ENCODE data around the gene FGF3. TPM values are rescaled to one million over a fixed set of nuclear protein-coding genes. Genes with fewer than 3 reads are reported as not detected.

The FGF3 gene
- total RNA-seq, 1 donor from 2014 or later: not detected

DNA sequence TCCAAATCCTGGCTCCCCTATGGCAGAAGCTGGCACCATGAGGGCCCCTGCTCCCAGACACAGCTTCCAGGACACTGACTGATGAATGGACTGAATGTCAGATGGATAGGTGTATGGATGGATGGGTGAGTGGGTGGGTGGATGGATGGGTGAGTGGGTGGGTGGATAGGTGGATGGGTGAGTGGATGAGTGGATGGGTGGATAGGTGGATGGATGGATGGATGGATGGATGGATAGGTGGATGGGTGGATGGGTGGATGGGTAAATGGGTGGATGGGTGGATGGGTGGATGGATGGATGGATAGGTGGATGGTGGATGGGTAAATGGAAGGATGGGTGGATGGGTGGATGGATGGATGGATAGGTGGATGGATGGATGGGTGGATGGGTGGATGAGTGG lies 4.3 kb downstream of the FGF3 start:
- H3K4me1 ChIP-seq: no peaks in the 10 kb centered on the region
- no peaks in the 10 kb centered on the region for H3K9me3 ChIP-seq
- ATAC-seq (no peak), DNase-seq (no peak)
- TF ChIP-seq, protein P1, sequence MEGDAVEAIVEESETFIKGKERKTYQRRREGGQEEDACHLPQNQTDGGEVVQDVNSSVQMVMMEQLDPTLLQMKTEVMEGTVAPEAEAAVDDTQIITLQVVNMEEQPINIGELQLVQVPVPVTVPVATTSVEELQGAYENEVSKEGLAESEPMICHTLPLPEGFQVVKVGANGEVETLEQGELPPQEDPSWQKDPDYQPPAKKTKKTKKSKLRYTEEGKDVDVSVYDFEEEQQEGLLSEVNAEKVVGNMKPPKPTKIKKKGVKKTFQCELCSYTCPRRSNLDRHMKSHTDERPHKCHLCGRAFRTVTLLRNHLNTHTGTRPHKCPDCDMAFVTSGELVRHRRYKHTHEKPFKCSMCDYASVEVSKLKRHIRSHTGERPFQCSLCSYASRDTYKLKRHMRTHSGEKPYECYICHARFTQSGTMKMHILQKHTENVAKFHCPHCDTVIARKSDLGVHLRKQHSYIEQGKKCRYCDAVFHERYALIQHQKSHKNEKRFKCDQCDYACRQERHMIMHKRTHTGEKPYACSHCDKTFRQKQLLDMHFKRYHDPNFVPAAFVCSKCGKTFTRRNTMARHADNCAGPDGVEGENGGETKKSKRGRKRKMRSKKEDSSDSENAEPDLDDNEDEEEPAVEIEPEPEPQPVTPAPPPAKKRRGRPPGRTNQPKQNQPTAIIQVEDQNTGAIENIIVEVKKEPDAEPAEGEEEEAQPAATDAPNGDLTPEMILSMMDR (IDR thresholded peaks at IDR 0.05): no peak
- H3K27me3 ChIP-seq: peaks cover 47% of the 10 kb centered on the region
- no peak overlapping the region for H3K27ac ChIP-seq
- no peak overlapping the region for H3K4me3 ChIP-seq
- intact Hi-C loops (cut with DNase I): no loop called here
- H3K36me3 ChIP-seq: no peaks in the 10 kb centered on the region

DNA sequence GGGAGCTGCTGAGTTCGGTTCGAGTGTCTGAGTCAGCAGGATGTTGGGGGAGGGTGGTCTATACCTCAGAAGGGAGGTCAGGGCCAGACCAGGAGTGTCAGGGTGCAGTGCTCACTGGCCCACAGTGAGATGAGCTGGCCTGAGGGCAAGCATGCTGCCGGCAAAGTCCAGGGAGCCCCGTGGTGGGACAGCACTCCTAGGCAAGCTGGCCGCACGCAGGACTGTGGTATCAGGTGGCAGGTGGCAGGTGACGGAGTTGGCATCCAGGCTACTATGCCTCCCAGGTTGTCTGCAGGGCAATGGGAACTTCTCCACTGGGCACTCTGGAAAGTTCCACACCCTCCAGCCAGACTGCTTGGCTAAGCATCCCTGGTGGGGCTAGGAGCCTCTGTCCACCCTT lies 4.8 kb downstream of the FGF3 start:
- H3K4me1 ChIP-seq: no peaks in the 10 kb centered on the region
- intact Hi-C loops (cut with DNase I): no loop called here
- peaks cover 42% of the 10 kb centered on the region for H3K27me3 ChIP-seq
- DNase-seq (no peak), ATAC-seq (no peak)
- no peaks in the 10 kb centered on the region for H3K36me3 ChIP-seq
- TF ChIP-seq, protein P1 (IDR thresholded peaks at IDR 0.05): no peak
- no peak overlapping the region for H3K27ac ChIP-seq
- H3K4me3 ChIP-seq: no peak overlapping the region
- H3K9me3 ChIP-seq: no peaks in the 10 kb centered on the region

DNA sequence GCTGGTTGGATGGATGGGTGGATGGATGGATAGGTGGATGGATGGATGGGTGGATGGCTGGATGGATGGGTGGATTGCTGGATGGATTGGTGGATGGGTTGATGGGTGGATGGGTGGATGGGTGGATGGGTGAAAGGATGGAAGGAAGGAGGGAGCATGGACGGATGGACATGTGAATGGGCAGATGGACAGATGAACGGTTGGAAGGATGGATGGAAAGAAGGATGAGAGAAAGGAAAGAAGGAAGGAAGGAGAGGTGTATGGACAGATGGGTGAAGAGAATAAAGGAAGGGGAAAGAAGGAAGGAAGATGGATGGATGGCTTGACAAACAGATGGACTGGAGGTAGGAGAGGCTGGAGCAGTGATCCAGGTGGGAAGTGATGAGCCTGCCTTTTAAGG lies 5.4 kb downstream of the FGF3 start:
- Histone ChIP-seq H3K27me3 (peaks cover 40% of the 10 kb centered on the region), H3K4me3 (no peak overlapping the region), H3K36me3 (no peaks in the 10 kb centered on the region), H3K9me3 (no peaks in the 10 kb centered on the region), H3K4me1 (no peaks in the 10 kb centered on the region), H3K27ac (no peak overlapping the region)
- DNase-seq (no peak), ATAC-seq (no peak)
- TF ChIP-seq, protein P1 (IDR thresholded peaks at IDR 0.05): no peak
- intact Hi-C loops (cut with DNase I): no loop called here

DNA sequence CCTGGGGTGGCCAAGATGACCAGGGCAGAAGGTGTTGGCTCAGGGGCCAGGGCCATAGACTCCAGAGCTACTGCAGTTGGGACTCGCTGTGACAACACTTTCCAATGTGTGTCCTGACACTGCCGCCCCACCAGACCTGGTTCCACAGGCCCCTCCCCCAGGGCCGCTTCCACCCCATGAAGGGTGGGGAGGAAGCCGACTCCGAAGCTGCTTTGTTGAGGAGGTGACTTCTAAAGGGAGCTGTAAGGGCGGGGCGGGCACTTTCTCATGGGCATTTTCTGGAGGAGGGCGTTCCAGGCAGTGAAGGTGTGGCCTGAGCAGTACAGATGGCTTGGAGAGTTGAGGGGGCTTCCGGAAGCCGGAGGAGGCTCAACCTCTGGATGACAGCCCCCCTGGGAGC lies 6.3 kb downstream of the FGF3 start:
- intact Hi-C loops (cut with DNase I): no loop called here
- TF ChIP-seq, protein P1 (IDR thresholded peaks at IDR 0.05): no peak
- peaks cover 32% of the 10 kb centered on the region for H3K27me3 ChIP-seq
- no peaks in the 10 kb centered on the region for H3K36me3 ChIP-seq
- H3K27ac ChIP-seq: no peak overlapping the region
- no peaks in the 10 kb centered on the region for H3K4me1 ChIP-seq
- ATAC-seq: no peak
- H3K9me3 ChIP-seq: no peaks in the 10 kb centered on the region
- no peak for DNase-seq
- H3K4me3 ChIP-seq: no peak overlapping the region

DNA sequence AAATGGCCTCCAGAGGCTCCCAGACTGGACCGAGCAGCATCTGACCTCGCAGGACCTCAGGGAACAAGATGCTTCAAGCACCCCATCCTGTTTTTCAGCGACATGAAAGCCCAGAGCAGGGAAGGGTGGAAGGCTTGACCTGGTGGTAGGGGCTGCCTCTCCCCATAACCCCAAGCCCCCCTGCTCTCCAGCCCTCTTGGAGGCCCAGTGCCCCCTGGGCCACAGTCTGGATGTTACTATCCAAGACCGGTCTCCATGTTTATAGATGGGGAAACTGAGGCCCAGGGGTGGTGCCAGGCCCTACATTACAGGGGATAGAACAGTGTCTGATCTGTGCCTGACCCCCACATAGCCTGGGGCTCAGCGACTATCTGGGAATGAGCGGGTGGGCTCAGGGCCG lies 7.0 kb downstream of the FGF3 start:
- no peaks in the 10 kb centered on the region for H3K9me3 ChIP-seq
- no peak for DNase-seq
- TF ChIP-seq, protein P1 (IDR thresholded peaks at IDR 0.05): no peak
- no peaks in the 10 kb centered on the region for H3K36me3 ChIP-seq
- ATAC-seq: no peak
- no peak overlapping the region for H3K4me3 ChIP-seq
- no peak overlapping the region for H3K27ac ChIP-seq
- intact Hi-C loops (cut with DNase I): no loop called here
- no peaks in the 10 kb centered on the region for H3K4me1 ChIP-seq
- peaks cover 26% of the 10 kb centered on the region for H3K27me3 ChIP-seq

DNA sequence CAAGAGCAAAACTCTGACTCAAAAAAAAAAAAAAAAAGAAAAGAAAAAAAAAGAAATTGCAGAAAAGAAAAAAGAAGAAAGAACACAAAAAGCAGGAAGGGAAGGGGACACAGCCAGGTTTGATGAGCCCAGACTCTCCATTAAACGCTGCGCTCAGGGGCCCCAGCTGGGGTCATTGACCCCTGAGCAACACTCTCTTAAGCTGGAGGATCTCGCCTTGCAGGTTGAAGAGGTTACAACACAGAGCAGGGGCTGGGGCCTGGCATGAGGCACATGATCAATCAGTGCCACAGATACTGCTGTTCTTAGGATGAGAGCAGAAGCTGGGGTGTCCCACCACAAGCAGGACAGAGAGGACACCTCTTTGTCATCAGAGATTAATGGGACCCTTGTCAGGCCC lies 7.8 kb downstream of the FGF3 start:
- no peak for ATAC-seq
- Histone ChIP-seq H3K36me3 (no peaks in the 10 kb centered on the region), H3K27me3 (peaks cover 20% of the 10 kb centered on the region), H3K9me3 (no peaks in the 10 kb centered on the region), H3K4me1 (no peaks in the 10 kb centered on the region), H3K27ac (no peak overlapping the region), H3K4me3 (no peak overlapping the region)
- TF ChIP-seq, protein P1 (IDR thresholded peaks at IDR 0.05): no peak
- intact Hi-C loops (cut with DNase I): no loop called here
- no peak for DNase-seq

All from upper lobe of right lung (tissue), 1 donor.